Middle frontal gyrus (tissue), 1 donor: ENCODE results near the gene WWC1.
"Not testable (repeated sequence)": the region's sequence is repeated elsewhere in the genome, so short reads cannot be mapped to it uniquely, and the experiment has no call there.

Experiments used
- DNase-seq: peaks from one replicate; pipeline ENCODE4 v3.0.0-alpha.2; 2015; ENCODE audit warnings: low spot score; ENCODE audit errors: extremely low spot score

The WWC1 gene

DNA sequence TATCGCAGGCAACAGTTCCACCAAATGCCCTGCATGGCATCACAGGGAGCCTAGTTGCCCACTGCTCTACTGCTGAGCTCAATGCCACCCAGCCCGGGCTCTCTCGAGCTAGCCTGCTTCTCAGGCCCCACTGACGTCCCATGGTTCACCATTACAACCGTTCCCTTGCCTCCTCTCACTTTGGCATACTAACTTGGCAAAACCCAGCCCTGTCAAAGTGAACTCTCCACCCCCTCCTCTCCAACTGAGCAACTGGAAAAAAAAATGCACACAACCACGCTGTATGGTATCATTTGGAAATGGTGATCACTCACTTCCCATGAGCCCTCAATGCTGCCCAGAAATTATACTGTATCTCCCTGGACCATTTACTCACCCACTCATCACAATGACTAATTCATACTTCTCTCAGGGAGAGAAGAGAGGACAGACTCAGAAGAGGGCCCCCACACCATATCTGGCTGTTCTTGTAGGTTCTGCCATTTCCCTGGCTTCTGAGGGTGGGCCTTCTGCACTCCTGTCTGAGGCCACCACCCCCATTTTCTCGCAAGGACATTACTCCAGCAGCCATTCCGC, 143.4 kb downstream of the WWC1 start:
- DNase-seq = no peak

DNA sequence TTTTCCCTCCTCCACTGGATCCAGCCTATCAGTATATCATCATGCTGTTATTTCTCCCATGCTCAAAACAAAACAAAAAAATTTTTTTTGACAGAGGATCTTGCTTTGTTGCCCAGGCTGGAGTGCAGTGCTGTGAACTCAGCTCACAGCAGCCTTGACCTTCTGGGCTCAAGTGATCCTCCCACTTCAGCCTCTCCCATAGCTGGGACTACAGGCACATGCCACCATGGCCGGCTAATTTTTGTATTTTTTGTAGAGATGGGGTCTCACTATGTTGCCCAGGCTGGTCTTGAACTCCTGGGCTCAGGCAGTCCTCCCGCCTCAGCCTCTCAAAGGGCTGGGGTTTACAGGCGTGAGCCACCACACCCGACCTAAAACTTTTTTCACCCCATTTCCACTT, 143.9 kb downstream of the WWC1 start:
- DNase-seq = not testable (repeated sequence)

DNA sequence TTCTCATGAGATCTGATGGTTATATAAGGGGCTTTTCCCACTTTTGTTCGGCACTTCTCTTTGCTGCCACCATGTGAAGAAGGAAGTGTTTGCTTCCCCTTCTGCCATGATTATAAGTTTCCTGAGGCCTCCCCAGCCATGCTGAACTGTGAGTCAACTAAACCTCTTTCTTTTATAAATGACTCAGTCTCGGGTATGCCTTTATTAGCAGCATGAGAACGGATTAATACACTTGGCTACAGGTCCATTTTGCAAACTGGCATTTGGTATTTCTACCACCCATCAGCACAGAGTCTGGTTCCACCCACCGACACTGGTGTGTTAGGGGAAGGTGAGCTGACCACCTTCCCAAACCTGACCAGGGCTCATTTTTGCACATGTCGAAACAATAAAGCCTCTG, 146.9 kb downstream of the WWC1 start:
- no peak for DNase-seq

DNA sequence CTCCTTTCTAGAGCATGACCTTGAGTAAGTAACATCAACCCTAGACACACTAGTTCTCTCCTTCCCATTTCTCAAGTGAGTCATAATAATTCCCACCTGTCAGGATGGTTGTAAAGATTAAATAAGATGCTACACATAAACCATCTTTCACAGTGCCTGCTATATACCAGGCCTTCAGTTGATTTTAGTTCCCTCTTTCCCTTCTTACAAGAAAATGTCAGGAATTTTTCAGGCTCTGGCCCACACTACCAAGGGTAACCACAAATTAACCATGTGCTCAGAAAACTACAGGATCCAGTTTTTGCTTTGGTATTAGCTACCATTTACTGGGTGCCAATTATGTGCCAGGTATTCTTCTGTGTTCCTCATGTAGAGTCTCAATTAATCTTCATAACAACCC, 152.1 kb downstream of the WWC1 start:
- DNase-seq = no peak

DNA sequence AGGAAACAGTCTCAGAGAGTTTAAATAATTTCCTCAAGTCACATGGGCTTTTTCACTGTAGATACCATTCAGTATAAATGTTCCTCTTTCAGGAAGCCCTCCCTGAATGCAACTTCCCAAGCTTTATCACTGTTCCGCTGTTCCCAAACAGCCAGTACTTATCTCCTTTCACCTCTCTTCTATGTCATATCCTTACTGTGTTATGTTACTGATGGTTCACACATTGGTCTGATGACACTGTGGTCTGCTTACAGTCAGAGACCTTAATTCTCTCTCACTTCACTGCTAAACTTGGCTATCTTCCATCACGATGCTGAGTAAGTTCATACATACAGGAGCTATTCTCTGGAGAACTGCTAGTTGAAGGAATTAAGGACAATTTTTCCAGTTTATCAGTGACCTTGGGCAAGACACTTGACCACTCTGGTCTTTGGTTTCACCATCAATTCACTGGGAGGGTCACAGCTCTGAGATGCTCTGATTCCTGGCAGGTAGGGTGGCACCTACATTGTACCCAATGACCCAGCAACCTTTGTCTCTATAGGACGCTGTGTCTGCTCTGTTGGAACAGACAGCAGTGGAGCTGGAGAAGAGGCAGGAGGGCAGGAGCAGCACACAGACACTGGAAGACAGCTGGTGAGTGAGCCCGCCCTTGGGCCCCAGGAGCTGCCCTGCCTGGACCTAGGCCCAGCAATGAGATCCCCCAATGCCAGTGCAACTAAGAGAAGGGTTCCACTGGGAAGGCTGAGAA, 152.7 kb downstream of the WWC1 start:
- DNase-seq = no peak

DNA sequence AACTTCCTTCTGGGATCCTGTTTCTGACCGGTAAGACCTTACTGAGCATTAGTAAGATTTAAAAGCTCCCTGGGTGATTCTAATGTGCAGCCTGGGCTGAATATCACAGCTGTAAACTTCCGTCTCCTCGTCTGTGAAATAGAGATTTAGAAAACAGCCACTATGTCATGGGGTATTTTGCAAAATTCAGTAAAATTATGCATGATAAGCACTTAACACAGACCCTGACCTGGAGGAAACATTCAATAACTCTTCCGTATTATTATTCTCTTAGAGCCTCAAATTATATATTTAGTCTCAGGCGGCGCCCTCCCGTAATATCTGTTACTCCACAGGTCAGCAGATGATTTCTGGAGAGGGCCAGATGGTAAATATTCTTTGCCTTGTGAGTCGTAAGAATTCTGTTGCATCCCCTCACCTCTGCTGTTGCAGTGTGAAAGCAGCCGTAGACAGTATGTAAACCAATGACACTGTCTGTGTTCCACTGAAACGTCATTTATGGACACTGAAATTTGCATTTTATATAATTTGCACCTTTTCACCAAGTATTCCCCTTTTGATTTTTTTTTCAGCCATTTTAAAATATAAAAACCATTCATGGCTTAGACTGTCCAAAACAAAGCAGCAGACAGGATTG, 155.7 kb downstream of the WWC1 start:
- DNase-seq = no peak

DNA sequence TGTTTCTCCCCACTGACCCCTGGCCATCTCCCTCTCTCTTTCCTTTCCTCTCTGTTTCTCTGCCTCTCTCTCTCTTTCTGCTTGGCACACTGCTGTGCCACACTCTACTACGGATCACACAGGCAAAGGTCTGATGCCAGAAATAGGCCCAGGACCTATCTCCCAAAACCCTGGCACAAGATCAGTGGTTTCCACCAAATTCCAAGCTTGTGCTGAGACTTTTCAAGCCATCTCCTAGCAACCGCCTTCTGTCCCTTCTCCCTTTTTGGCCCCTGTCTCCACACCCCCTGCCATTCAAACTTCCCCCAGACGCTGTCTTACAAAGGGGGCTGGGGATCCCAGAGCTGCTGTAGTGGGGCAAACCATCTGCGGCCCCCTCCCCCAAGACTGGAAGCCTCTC, 156.4 kb downstream of the WWC1 start:
- no peak for DNase-seq

DNA sequence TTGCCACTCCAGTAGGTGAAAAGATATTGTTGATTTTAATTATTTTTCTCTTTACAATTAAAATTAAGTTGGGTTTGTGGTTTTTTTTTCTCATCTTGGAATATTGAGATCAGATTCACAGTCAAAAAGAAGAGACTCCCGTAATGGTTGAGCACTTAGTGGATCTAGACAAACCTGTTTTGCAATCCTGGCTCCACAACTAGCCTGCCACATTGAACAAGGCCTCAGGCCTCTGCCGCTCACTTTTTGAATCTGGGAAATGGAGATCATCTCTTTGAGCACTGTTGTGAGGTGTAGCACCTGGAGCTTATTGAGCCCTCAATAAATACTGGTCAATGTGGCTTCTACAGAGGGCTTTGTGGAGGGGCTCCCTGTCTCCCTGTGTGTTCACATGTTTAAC, 157.7 kb downstream of the WWC1 start:
- DNase-seq = no peak

DNA sequence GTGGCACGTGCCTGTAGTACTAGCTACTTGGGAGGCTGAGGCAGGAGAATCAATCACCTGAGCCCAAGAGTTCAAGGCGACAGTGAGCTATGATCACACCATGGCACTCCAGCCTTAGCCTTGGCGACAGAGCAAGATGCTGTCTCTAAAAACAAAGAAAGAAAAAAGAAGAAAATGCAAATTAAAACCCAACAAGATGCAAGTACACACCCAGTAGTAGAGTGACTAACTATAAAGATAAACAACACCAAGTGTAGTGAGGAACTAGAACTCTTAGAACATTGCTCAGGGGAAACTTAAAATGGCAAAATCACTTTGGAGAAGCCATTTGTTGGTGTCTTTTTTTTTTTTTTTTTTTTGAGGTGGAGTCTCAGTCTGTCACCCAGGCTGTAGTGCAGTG, 160.1 kb downstream of the WWC1 start:
- no peak for DNase-seq

DNA sequence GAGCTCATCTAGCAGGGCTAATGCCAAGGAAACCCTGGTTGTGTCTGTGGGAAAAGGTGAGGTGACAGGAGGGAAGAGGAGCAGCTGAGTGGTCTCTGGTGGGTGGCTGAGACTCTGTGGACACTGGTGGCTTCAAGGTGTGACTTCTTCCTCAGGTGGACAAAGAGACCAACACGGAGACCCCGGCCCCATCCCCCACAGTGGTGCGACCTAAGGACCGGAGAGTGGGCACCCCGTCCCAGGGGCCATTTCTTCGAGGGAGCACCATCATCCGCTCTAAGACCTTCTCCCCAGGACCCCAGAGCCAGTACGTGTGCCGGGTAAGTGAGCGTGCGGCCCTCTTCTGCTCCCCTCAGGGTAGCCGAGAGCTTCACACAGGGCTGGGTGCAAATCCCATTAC, 163.8 kb downstream of the WWC1 start:
- DNase-seq = no peak

DNA sequence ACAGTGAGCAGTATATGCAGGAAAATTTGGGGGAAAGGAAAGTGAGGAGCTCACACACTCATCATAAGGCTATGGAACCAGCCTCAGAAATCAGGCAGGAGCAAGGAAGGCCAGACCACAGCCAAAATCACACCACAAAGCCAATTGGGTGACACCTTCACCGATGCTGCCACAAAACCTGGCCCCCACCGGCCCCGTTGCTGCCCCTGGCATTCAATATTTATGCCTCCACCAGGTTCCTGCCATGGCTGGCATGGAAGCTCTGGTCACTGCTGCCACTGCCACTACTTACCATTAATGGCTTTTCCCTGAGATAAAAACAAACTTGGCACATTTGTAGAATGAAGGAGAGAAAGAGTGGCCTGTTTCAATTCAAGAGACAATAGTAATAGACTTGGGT, 166.1 kb downstream of the WWC1 start:
- no peak for DNase-seq

DNA sequence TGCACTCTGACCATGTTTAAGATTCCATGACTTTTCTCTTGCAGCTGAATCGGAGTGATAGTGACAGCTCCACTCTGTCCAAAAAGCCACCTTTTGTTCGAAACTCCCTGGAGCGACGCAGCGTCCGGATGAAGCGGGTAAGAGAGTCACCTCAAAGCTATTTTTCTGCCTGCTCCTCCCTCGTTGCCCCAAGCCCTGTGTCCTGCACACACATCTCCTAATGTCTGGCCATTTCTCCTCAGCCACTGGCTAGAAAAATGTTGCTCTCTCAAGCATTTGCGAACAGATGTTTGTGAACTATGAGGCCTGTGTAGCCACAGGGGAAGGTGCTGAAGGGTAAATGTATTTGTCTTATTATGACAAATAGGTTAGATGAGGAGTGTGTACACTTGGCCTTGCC, 169.2 kb downstream of the WWC1 start:
- no peak for DNase-seq

DNA sequence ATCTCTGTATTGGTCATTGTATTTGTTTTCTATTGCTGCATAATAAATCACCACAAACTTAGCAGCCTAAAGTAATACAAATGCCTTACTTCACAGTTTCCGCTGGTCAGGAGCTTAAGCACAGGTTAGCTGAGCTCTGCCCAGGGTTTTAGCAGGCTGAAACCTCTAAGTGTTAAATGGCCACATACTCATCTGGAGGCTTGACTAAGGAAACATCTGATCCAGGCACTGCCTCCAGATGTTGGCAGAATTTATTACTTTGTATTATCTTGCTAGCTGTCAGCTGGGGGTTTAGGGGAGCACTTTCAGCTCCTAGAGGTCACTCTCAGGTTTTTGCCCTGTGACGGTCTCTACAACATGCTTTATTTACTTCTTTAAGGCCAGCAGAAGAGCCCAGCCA, 171.6 kb downstream of the WWC1 start:
- no peak for DNase-seq

DNA sequence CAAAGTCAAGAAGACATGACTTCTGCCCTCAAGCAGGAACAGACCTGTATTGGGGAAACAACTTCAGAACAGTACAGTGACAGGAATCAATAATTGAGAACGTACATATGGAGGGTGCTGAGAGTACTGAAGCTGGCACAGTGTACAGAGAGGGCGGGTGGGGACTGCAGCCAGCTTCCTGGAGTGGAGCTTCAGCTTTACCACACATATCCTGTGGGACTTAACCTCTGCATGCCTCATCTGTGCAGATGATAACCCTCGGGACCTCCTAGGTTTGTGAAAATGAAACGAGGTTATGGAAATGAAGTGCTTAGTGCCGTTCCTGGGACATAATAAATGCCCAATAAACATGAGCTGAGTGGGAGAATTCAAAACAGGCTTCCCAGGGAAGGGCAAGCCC, 172.8 kb downstream of the WWC1 start:
- DNase-seq = no peak

DNA sequence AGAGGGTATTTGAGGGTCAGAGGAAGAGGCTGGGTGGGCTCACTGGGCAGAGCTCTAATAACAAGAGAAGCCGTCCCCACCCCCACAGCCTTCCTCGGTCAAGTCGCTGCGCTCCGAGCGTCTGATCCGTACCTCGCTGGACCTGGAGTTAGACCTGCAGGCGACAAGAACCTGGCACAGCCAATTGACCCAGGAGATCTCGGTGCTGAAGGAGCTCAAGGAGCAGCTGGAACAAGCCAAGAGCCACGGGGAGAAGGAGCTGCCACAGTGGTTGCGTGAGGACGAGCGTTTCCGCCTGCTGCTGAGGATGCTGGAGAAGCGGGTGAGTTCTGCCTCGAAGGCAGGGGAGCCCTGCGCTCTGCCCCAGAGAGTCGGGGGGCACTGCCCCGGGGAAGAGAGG, 173.2 kb downstream of the WWC1 start:
- no peak for DNase-seq

DNA sequence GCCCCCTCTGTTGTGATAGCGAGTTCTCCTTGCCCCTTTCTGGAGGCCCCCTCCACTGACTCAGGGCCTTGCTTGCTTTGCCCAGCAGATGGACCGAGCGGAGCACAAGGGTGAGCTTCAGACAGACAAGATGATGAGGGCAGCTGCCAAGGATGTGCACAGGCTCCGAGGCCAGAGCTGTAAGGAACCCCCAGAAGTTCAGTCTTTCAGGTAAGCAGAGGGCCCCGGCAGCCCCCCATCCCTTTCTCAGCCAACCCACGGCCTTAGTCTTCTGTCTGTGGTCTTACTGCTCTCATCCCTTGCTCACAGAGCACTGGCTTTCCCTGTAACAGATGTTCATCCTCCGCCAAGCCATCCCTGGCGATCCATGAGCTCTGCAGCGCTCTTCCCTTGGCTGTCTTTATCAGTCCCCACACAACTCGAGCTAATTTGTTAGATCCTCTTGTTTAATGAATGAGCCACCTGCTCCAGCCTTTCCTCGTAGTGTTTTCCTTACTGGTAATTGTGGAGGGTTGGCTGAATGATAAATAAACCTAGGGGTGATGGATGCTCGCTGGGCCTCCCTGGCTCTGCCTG, 176.4 kb downstream of the WWC1 start:
- DNase-seq = no peak

DNA sequence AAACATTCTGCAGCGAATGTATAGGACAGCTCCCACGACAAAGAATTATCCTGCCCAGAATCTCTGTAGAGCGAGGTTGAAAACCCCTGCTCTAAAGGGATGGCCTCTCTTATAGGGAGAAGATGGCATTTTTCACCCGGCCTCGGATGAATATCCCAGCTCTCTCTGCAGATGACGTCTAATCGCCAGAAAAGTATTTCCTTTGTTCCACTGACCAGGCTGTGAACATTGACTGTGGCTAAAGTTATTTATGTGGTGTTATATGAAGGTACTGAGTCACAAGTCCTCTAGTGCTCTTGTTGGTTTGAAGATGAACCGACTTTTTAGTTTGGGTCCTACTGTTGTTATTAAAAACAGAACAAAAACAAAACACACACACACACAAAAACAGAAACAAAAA, 177.4 kb downstream of the WWC1 start:
- no peak for DNase-seq

DNA sequence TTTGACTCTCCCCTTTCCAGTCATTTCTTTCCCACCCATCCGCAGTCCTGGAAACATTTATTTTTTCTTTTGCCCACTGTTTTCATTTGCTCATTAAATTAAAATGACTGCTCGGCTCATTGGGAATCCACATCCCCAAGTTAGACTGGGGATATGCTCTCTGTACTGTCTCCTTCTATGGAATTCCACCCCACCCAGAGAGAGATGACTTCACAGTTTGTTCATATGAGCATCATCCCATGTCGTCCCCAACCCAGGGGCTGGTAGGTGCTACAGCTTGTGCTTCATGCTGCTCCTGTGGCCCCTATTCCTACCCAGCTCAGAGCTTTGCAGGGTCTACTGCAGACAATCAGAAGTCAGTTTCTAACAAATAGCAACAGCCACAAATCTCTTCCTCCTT, 178.4 kb downstream of the WWC1 start:
- DNase-seq = no peak

DNA sequence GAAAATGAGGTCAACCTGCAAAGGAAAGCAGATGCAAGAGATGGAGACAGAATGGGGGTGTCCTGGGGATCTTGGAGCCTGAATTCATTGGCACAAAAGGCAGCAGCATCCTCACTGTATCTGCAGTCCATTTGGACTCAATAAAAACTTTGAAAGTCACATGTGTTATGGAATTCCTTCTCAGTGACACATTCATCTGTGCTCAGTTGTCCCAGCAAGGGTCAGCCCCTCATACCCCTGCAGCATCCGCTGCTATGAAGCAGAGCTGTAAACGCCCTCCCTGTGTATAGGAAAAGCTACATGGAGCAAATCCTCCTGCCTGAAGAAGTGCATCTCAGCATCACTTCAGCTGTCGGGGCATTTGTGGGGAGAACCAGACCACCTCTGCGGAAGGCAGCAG, 180.3 kb downstream of the WWC1 start:
- DNase-seq = no peak

DNA sequence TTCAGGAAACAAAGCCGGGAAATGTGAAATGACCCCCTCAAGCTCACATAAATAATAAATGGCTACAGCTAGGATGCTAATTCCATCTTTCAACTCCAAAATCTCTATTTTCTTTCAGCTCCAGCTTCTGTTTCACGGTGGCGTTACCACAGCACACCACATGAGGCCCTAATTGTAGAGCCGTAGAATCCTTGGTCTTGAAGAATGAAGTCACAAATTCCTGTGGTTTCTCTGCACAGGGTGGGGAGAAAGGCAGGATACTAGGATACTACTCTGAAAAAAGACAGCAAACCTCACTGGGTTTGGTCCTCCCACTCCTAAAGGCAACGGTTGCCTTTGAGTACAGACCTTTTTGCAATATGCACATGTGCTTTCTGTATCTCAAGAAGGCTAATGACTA, 180.9 kb downstream of the WWC1 start:
- no peak for DNase-seq

DNA sequence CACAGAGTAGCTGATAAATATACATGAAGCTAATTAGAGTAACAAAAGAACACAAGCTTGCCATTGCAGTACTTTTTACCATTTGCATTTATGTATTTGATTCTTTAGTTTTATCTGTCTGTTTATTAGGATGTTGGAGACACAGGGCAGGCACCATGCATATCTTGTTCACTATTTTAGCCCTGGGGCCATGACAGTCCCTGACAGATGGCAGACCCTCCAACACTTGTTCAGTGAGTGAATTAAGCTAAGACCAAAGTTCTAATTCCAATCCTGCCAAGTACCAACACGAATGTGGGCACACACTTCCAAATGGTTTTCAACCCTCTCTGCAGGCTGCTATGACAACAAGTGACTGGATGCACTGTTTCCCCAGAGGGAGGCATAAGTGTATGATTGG, 182.9 kb downstream of the WWC1 start:
- DNase-seq = no peak

DNA sequence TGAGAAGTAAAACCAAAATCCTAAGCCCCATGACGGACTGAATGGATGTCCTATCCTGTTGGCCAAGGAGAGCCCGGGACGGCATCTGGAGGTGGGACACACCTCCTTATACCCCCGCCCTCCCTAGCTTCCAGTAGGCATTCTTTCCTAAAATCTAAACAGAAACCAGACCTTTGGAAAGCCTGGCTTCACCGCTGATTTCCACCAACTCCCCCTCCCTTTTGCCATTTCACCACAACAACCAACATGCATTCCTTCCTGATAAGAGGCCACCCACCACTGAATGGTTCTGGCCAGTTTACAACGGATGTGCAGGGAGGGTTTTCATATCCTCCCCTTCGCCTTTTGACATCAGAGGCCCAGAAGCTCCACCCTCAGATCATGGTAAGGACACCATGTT, 185.6 kb downstream of the WWC1 start:
- DNase-seq = no peak

DNA sequence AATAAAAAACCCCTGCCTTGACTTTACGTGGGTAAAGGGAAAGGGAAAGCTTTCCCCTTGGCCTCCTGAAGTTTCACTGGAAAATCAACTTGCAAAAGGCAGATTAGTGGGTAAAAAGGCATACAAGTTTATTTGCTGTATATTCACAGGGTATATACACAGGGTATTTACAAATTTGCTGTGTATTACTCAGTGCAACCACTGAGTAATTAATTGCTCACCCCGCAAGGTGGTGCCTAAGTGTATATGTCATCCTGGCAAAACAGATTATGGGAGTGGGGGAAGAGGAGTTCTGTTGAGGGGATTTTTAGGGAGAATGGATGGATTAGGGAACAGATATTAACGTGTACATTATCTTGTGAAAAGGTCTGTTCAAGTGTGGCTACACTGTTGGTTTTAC, 187.7 kb downstream of the WWC1 start:
- DNase-seq = no peak
